BLaER1 (cell line): ENCODE data around the gene CDK17.
A peak's percentile ranks its signal among the peaks of the same experiment; 100 is the strongest.
"Not testable (repeated sequence)": the region's sequence is repeated elsewhere in the genome, so short reads cannot be mapped to it uniquely, and the experiment has no call there.

Experiments
- H3K27ac ChIP-seq: shearing (Covaris generic); formaldehyde crosslinking; 2 replicates; pipeline ENCODE4 v1.8.1; 2022
- H3K27me3 ChIP-seq: shearing (Covaris generic); formaldehyde crosslinking; 2 replicates; pipeline ENCODE4 v1.8.1; 2022
- H3K36me3 ChIP-seq: shearing (Covaris generic); formaldehyde crosslinking; 2 replicates; pipeline ENCODE4 v1.8.1; 2022
- H3K4me1 ChIP-seq: shearing (Covaris generic); formaldehyde crosslinking; 2 replicates; pipeline ENCODE4 v1.8.1; 2022
- H3K4me2 ChIP-seq: shearing (Covaris generic); formaldehyde crosslinking; 2 replicates; pipeline ENCODE4 v1.8.1; 2022
- H3K4me3 ChIP-seq: shearing (Covaris generic); formaldehyde crosslinking; 2 replicates; pipeline ENCODE4 v1.8.1; 2022
- H3K9ac ChIP-seq: shearing (Covaris generic); formaldehyde crosslinking; 2 replicates; pipeline ENCODE4 v1.8.1; 2022
- H3K9me3 ChIP-seq: shearing (Covaris generic); formaldehyde crosslinking; 2 replicates; pipeline ENCODE4 v1.8.1; 2022
- H4K20me1 ChIP-seq: shearing (Covaris generic); formaldehyde crosslinking; 2 replicates; pipeline ENCODE4 v1.8.1; 2022
- Cebpa-rat ChIP-seq: shearing (Covaris generic); IDR thresholded peaks from 2 replicates; pipeline ENCODE4 v1.8.1; 2022

Gene CDK17

GRCh38 chr12:96436366-96437170, 36.3 kb upstream of the CDK17 start:
- Histone ChIP-seq H3K9me3 (no peaks in the 10 kb centered on the region), H3K36me3 (no peaks in the 10 kb centered on the region), H3K27me3 (no peaks in the 10 kb centered on the region), H4K20me1 (no peaks in the 10 kb centered on the region), H3K4me3 (no peak overlapping the region), H3K4me2 (no peak overlapping the region), H3K27ac (no peak overlapping the region), H3K9ac (no peak overlapping the region), H3K4me1 (peaks cover 21% of the 10 kb centered on the region)
- TF ChIP-seq Cebpa-rat: no peak

GRCh38 chr12:96434107-96434506, 33.9 kb upstream of the CDK17 start:
- Histone ChIP-seq H3K4me2 (peak overlapping the region; percentile 45), H3K27me3 (no peaks in the 10 kb centered on the region), H3K27ac (no peak overlapping the region), H3K36me3 (no peaks in the 10 kb centered on the region), H3K9ac (no peak overlapping the region), H4K20me1 (no peaks in the 10 kb centered on the region), H3K4me1 (peaks cover 21% of the 10 kb centered on the region), H3K4me3 (no peak overlapping the region), H3K9me3 (peaks cover 3% of the 10 kb centered on the region; the same call in 1 of the 2 replicates)
- TF ChIP-seq Cebpa-rat: no peak

GRCh38 chr12:96432496-96433321, 32.5 kb upstream of the CDK17 start:
- H3K9ac ChIP-seq, H3K4me2 ChIP-seq, H3K27ac ChIP-seq, H4K20me1 ChIP-seq, H3K4me3 ChIP-seq, H3K36me3 ChIP-seq, H3K9me3 ChIP-seq, H3K27me3 ChIP-seq: not testable (repeated sequence)
- peaks cover 13% of the 10 kb centered on the region for H3K4me1 ChIP-seq

- Histone ChIP-seq H3K27me3 (no peaks in the 10 kb centered on the region), H3K36me3 (no peaks in the 10 kb centered on the region), H3K4me1 (peaks cover 12% of the 10 kb centered on the region), H3K27ac (no peak overlapping the region), H3K4me2 (no peak overlapping the region), H3K9ac (no peak overlapping the region), H3K4me3 (no peak overlapping the region), H4K20me1 (no peaks in the 10 kb centered on the region), H3K9me3 (peaks cover 3% of the 10 kb centered on the region; the same call in 1 of the 2 replicates)
- TF ChIP-seq Cebpa-rat: no peak
Observed at GRCh38 chr12:96431067-96431466, 30.8 kb upstream of the CDK17 start.

GRCh38 chr12:96427269-96427729, 27.1 kb upstream of the CDK17 start:
- H3K4me2 ChIP-seq: no peak overlapping the region
- no peaks in the 10 kb centered on the region for H4K20me1 ChIP-seq
- H3K27me3 ChIP-seq: no peaks in the 10 kb centered on the region
- H3K4me1 ChIP-seq: no peaks in the 10 kb centered on the region
- no peak overlapping the region for H3K9ac ChIP-seq
- H3K36me3 ChIP-seq: no peaks in the 10 kb centered on the region
- no peak overlapping the region for H3K4me3 ChIP-seq
- peaks cover 3% of the 10 kb centered on the region; the same call in 1 of the 2 replicates for H3K9me3 ChIP-seq
- H3K27ac ChIP-seq: no peak overlapping the region
- TF ChIP-seq Cebpa-rat: no peak

- Histone ChIP-seq H3K36me3 (no peaks in the 10 kb centered on the region), H3K9ac (no peak overlapping the region), H3K27ac (no peak overlapping the region), H3K9me3 (no peaks in the 10 kb centered on the region), H3K27me3 (no peaks in the 10 kb centered on the region), H3K4me1 (no peaks in the 10 kb centered on the region), H4K20me1 (no peaks in the 10 kb centered on the region), H3K4me3 (no peak overlapping the region), H3K4me2 (no peak overlapping the region)
- TF ChIP-seq Cebpa-rat: no peak
Observed at GRCh38 chr12:96425951-96426350, 25.7 kb upstream of the CDK17 start.

- no peak overlapping the region for H3K4me3 ChIP-seq
- TF ChIP-seq Cebpa-rat: no peak
- H3K27me3 ChIP-seq: no peaks in the 10 kb centered on the region
- H3K4me1 ChIP-seq: no peaks in the 10 kb centered on the region
- H4K20me1 ChIP-seq: no peaks in the 10 kb centered on the region
- H3K36me3 ChIP-seq: no peaks in the 10 kb centered on the region
- no peak overlapping the region for H3K4me2 ChIP-seq
- H3K27ac ChIP-seq: no peak overlapping the region
- H3K9ac ChIP-seq: no peak overlapping the region
- no peaks in the 10 kb centered on the region for H3K9me3 ChIP-seq
Observed at GRCh38 chr12:96425321-96425720, 25.1 kb upstream of the CDK17 start.

- no peak for TF ChIP-seq Cebpa-rat
- Histone ChIP-seq H3K9me3 (no peaks in the 10 kb centered on the region), H3K27me3 (no peaks in the 10 kb centered on the region), H3K4me1 (no peaks in the 10 kb centered on the region), H3K9ac (no peak overlapping the region), H3K36me3 (no peaks in the 10 kb centered on the region), H3K27ac (no peak overlapping the region), H3K4me2 (no peak overlapping the region), H4K20me1 (no peaks in the 10 kb centered on the region), H3K4me3 (no peak overlapping the region)
Observed at GRCh38 chr12:96424601-96425000, 24.4 kb upstream of the CDK17 start.

GRCh38 chr12:96422192-96422591, 22.0 kb upstream of the CDK17 start:
- H3K36me3 ChIP-seq: no peaks in the 10 kb centered on the region
- H4K20me1 ChIP-seq: no peaks in the 10 kb centered on the region
- H3K4me1 ChIP-seq: no peaks in the 10 kb centered on the region
- no peak overlapping the region for H3K27ac ChIP-seq
- TF ChIP-seq Cebpa-rat: no peak
- H3K4me2 ChIP-seq: no peak overlapping the region
- H3K9ac ChIP-seq: no peak overlapping the region
- H3K4me3 ChIP-seq: no peak overlapping the region
- no peaks in the 10 kb centered on the region for H3K9me3 ChIP-seq
- no peaks in the 10 kb centered on the region for H3K27me3 ChIP-seq

- no peak overlapping the region for H3K27ac ChIP-seq
- no peaks in the 10 kb centered on the region for H4K20me1 ChIP-seq
- H3K4me2 ChIP-seq: no peak overlapping the region
- H3K9ac ChIP-seq: no peak overlapping the region
- H3K4me3 ChIP-seq: no peak overlapping the region
- H3K36me3 ChIP-seq: no peaks in the 10 kb centered on the region
- no peak for TF ChIP-seq Cebpa-rat
- no peaks in the 10 kb centered on the region for H3K27me3 ChIP-seq
- H3K9me3 ChIP-seq: no peaks in the 10 kb centered on the region
- H3K4me1 ChIP-seq: no peaks in the 10 kb centered on the region
Observed at GRCh38 chr12:96421014-96421413, 20.8 kb upstream of the CDK17 start.
